Neural progenitor cell (in vitro differentiated cells): ENCODE results near the gene PARVG.

Source experiments
- EZH2 ChIP-seq: fragments of 200-600 bp; sonication (generic); IDR thresholded peaks from 2 replicates; pipeline ENCODE4 v1.6.1; 2017; ENCODE audit warnings: antibody characterized with exemption, mild to moderate bottlenecking, moderate library complexity
- EZH2phosphoT487 ChIP-seq: fragments of 200-600 bp; sonication (generic); IDR thresholded peaks from 2 replicates; pipeline ENCODE4 v1.6.1; 2017; ENCODE audit warnings: antibody characterized with exemption
- TF ChIP-seq, protein P1 (sequence below): fragments of 200-600 bp; sonication (generic); IDR thresholded peaks from 2 replicates; pipeline ENCODE4 v1.5.1; 2017; ENCODE audit warnings: antibody characterized with exemption, mild to moderate bottlenecking

- TF ChIP-seq, protein P1, sequence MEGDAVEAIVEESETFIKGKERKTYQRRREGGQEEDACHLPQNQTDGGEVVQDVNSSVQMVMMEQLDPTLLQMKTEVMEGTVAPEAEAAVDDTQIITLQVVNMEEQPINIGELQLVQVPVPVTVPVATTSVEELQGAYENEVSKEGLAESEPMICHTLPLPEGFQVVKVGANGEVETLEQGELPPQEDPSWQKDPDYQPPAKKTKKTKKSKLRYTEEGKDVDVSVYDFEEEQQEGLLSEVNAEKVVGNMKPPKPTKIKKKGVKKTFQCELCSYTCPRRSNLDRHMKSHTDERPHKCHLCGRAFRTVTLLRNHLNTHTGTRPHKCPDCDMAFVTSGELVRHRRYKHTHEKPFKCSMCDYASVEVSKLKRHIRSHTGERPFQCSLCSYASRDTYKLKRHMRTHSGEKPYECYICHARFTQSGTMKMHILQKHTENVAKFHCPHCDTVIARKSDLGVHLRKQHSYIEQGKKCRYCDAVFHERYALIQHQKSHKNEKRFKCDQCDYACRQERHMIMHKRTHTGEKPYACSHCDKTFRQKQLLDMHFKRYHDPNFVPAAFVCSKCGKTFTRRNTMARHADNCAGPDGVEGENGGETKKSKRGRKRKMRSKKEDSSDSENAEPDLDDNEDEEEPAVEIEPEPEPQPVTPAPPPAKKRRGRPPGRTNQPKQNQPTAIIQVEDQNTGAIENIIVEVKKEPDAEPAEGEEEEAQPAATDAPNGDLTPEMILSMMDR: no peak
- TF ChIP-seq EZH2phosphoT487: no peak
- no peak for TF ChIP-seq EZH2
Measured at GRCh38 chr22:44147821-44148574, 32.7 kb upstream of the PARVG start.
